GM12891 (cell line): ENCODE measurements around the gene SAMD5.

ENCODE experiments used
- POLR2AphosphoS5 ChIP-seq: IDR thresholded peaks from 2 replicates; pipeline ENCODE4 v1.6.1; 2011; ENCODE audit warnings: low read depth, low read length, control low read depth
- TAF1 ChIP-seq: IDR thresholded peaks from 2 replicates; pipeline ENCODE4 v1.6.1; 2011; ENCODE audit warnings: low read depth, low read length, control low read depth

- TF ChIP-seq TAF1, result no peak
- TF ChIP-seq POLR2AphosphoS5, result no peak
Measured at GRCh38 chr6:147578883-147579282, 70.4 kb downstream of the SAMD5 start.
